Measurements from ENCODE around the gene CPVL.

DNA sequence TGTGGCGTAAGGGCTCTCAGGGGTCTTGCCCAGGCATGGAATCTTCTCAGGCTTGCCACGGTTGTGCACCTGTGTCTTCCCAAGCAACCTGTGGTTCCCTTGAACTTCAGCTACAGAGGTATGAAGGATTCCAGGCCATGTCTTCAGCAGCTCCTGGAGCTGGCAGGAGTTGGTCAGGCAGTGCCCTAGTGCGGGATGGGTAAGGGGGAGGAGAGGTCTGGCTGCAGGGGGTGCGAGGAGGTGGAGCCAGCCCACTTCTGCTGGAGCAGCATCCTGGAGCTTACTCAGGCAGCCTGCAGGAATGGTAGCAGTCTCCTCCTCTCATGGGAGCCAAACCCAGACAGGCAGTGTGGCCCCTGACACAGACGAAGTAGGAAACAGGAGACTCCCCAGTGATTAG is 184.4 kb downstream of the CPVL start:
- no peak for TF ChIP-seq CTCF (conservative IDR thresholded peaks at IDR 0.05)
- TF ChIP-seq ZFX (IDR thresholded peaks at IDR 0.05), result no peak

Measured in C4-2B (cell line).